ENCODE measurements around the gene VPS26C.

DNA sequence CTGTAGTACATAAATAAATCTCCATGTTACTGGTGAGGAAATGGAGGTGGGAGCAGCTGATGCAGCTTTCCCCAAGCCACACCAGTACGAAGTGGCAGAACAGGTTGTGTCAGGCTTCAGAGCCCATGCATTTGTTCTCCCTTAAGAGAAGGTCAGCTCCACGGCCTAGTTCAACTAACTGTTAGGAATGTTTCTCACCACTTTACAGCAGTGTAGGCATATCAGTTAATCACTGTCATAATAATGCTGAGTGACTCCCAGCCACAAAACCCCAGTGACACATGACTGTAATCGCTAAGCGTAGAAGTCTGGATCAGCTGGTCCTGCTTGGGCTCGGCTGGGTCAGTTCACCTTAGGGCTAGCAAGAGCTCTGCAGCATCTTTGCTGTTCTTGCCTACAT, 90.4 kb downstream of the VPS26C start:
- no peak for TF ChIP-seq GATA2 (IDR thresholded peaks at IDR 0.05; ENCODE audit: low read depth, low read length)
- no peak for TF ChIP-seq GATA3 (IDR thresholded peaks at IDR 0.05; ENCODE audit: low read depth, low read length)

All from SH-SY5Y (cell line).